Measurements from ENCODE around the gene CELSR1.

DNA sequence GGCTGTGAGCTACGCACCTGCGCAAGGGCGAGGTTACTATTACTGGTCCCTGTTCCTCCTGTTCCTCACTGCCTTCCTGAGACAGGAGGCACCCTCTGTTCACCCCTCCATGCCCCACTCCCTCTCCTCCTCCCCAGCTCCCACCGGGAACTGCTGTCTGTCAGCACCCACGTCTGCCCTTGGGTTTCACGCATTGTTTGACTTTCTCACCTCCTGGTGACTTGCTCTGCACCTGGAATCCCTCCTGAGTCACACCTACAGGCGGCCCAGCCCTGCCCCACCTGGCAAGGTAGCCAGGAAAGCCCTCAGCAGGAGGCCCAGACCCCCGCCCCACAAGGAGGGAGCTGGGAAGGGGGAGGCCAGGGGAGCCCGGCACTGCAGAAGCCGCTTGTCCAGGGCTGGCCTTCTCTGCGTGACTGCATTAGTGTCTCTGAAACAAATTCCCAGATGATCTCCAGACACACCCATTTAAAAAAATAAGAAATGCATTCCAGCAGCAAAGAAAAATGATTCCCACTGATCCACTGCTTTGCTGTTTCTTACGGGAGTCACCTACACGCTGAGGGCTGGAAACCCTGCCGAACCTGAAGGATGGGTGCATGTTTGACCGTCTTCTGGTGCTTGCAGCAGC lies 86.4 kb downstream of the CELSR1 start:
- TF ChIP-seq, protein P1, sequence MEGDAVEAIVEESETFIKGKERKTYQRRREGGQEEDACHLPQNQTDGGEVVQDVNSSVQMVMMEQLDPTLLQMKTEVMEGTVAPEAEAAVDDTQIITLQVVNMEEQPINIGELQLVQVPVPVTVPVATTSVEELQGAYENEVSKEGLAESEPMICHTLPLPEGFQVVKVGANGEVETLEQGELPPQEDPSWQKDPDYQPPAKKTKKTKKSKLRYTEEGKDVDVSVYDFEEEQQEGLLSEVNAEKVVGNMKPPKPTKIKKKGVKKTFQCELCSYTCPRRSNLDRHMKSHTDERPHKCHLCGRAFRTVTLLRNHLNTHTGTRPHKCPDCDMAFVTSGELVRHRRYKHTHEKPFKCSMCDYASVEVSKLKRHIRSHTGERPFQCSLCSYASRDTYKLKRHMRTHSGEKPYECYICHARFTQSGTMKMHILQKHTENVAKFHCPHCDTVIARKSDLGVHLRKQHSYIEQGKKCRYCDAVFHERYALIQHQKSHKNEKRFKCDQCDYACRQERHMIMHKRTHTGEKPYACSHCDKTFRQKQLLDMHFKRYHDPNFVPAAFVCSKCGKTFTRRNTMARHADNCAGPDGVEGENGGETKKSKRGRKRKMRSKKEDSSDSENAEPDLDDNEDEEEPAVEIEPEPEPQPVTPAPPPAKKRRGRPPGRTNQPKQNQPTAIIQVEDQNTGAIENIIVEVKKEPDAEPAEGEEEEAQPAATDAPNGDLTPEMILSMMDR (IDR thresholded peaks at IDR 0.05; ENCODE audit: low read depth, low read length) = no peak
- TF ChIP-seq EZH2phosphoT487 (IDR thresholded peaks at IDR 0.05; ENCODE audit: low read depth) = no peak

Data from OCI-LY3 (cell line).